Measurements from ENCODE around the gene DYNC1I1.

The DYNC1I1 gene

DNA sequence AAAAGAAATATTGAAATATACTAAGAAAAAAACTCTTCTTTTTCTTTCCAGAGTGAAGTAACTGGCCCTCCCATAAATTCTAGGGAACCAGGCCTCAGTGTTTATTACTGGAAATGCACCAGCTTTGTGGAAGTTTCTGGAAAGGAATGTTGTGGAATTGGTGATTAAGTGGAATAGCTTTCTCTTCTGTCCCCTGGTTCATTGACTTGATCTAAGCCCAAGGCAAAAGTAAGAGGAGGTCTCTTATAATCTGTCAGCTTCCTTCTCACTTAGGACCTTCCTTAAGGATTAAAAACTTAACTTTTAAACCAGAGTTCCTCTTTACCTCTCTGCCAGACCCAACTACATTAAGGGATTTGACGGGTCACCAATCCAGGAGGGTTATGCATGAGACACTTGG is 283.4 kb downstream of the DYNC1I1 start:
- H2BK120ac ChIP-seq (ENCODE audit: insufficient read depth, low read length, poor library complexity): no peak overlapping the region
- no peak overlapping the region for H4K8ac ChIP-seq (ENCODE audit: low read depth, low read length)
- no peak for DNase-seq
- H2AK5ac ChIP-seq (ENCODE audit: low read length): no peak overlapping the region
- no peak overlapping the region for H3K23ac ChIP-seq (ENCODE audit: low read length)
- no peaks in the 10 kb centered on the region for H3K27me3 ChIP-seq (ENCODE audit: insufficient read depth, low read length)
- H3K79me2 ChIP-seq (ENCODE audit: control insufficient read depth, insufficient read depth, low read length, poor library complexity): no peaks in the 10 kb centered on the region
- H3K36me3 ChIP-seq (ENCODE audit: control insufficient read depth in 1 of 2, insufficient read depth in 2 of 2, low read length in 2 of 2): no peaks in the 10 kb centered on the region
- H3K4ac ChIP-seq (ENCODE audit: low read depth, low read length): no peak overlapping the region
- H3K9me3 ChIP-seq (ENCODE audit: insufficient read depth, low read depth, low read length): no peaks in the 10 kb centered on the region
- H3K18ac ChIP-seq (ENCODE audit: low read length): no peak overlapping the region
- no peak overlapping the region for H3K4me3 ChIP-seq (ENCODE audit: low read depth, low read length)
- H3K4me1 ChIP-seq (ENCODE audit: control insufficient read depth in 1 of 2, insufficient read depth in 2 of 2, low read length in 2 of 2): no peaks in the 10 kb centered on the region
- no peak overlapping the region for H3K4me2 ChIP-seq (ENCODE audit: low read length)
- H3K27ac ChIP-seq (ENCODE audit: low read depth, low read length): no peak overlapping the region
- H4K12ac ChIP-seq (ENCODE audit: low read depth, low read length): no peak overlapping the region
- no peak overlapping the region for H2AFZ ChIP-seq (ENCODE audit: insufficient read depth, low read length, poor library complexity)
- no CpG with 5 or more reads among the region's 1 CpG for WGBS (ENCODE audit: extremely low coverage, insufficient coverage, insufficient read length)
- no peak overlapping the region for H3K9ac ChIP-seq (ENCODE audit: low read length)
- no peak overlapping the region for H2BK5ac ChIP-seq (ENCODE audit: low read depth, low read length, poor library complexity)
- H2BK12ac ChIP-seq (ENCODE audit: low read length): no peak overlapping the region
- no peak overlapping the region for H3K14ac ChIP-seq (ENCODE audit: low read length)
- H4K91ac ChIP-seq (ENCODE audit: low read depth, low read length): no peak overlapping the region
- no peaks in the 10 kb centered on the region for H3K79me1 ChIP-seq (ENCODE audit: low read length)

GRCh38 chr7:96059075-96059474 is 286.7 kb downstream of the DYNC1I1 start:
- no peaks in the 10 kb centered on the region for H3K9me3 ChIP-seq (ENCODE audit: insufficient read depth, low read depth, low read length)
- H3K4me1 ChIP-seq (ENCODE audit: control insufficient read depth in 1 of 2, insufficient read depth in 2 of 2, low read length in 2 of 2): no peaks in the 10 kb centered on the region
- no peaks in the 10 kb centered on the region for H3K36me3 ChIP-seq (ENCODE audit: control insufficient read depth in 1 of 2, insufficient read depth in 2 of 2, low read length in 2 of 2)
- H2BK12ac ChIP-seq (ENCODE audit: low read length): no peak overlapping the region
- no peak overlapping the region for H2AK5ac ChIP-seq (ENCODE audit: low read length)
- no peak overlapping the region for H4K12ac ChIP-seq (ENCODE audit: low read depth, low read length)
- no peaks in the 10 kb centered on the region for H3K79me2 ChIP-seq (ENCODE audit: control insufficient read depth, insufficient read depth, low read length, poor library complexity)
- no peak overlapping the region for H2BK5ac ChIP-seq (ENCODE audit: low read depth, low read length, poor library complexity)
- no peak for DNase-seq
- no peak overlapping the region for H4K91ac ChIP-seq (ENCODE audit: low read depth, low read length)
- H3K27ac ChIP-seq (ENCODE audit: low read depth, low read length): no peak overlapping the region
- H2BK120ac ChIP-seq (ENCODE audit: insufficient read depth, low read length, poor library complexity): no peak overlapping the region
- H4K8ac ChIP-seq (ENCODE audit: low read depth, low read length): no peak overlapping the region
- no peaks in the 10 kb centered on the region for H3K27me3 ChIP-seq (ENCODE audit: insufficient read depth, low read length)
- H3K9ac ChIP-seq (ENCODE audit: low read length): no peak overlapping the region
- no peak overlapping the region for H3K4me2 ChIP-seq (ENCODE audit: low read length)
- no peak overlapping the region for H3K4me3 ChIP-seq (ENCODE audit: low read depth, low read length)
- no peak overlapping the region for H3K14ac ChIP-seq (ENCODE audit: low read length)
- H3K23ac ChIP-seq (ENCODE audit: low read length): no peak overlapping the region
- H3K18ac ChIP-seq (ENCODE audit: low read length): no peak overlapping the region
- H2AFZ ChIP-seq (ENCODE audit: insufficient read depth, low read length, poor library complexity): no peak overlapping the region
- no peaks in the 10 kb centered on the region for H3K79me1 ChIP-seq (ENCODE audit: low read length)
- WGBS (ENCODE audit: extremely low coverage, insufficient coverage, insufficient read length): no CpG with 5 or more reads among the region's 1 CpG
- H3K4ac ChIP-seq (ENCODE audit: low read depth, low read length): no peak overlapping the region

DNA sequence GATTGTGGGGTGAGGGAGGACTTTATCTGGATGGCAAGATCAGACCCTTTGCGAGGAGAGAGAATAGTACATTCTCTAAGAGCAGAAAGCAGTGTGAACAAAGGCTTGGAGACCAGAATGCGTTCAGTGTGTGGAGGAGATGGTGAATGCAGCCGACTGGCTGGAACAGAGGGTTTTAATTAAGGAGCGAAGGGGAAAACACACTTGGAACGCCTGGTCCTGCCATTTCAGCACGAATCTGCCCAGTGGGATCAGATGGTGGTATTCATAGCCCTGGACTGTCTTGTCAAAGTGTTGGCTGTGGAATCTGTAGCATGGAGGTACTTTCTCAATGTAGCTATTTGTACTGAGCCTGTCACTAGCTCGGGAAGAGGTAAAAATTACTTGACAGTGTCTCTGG is 288.7 kb downstream of the DYNC1I1 start:
- Histone ChIP-seq H3K4me2 (ENCODE audit: low read length) (no peak overlapping the region), H2BK120ac (ENCODE audit: insufficient read depth, low read length, poor library complexity) (no peak overlapping the region), H3K9me3 (ENCODE audit: insufficient read depth, low read depth, low read length) (no peaks in the 10 kb centered on the region), H3K79me1 (ENCODE audit: low read length) (peaks cover 2% of the 10 kb centered on the region), H4K91ac (ENCODE audit: low read depth, low read length) (no peak overlapping the region), H4K12ac (ENCODE audit: low read depth, low read length) (no peak overlapping the region), H3K79me2 (ENCODE audit: control insufficient read depth, insufficient read depth, low read length, poor library complexity) (no peaks in the 10 kb centered on the region), H2AFZ (ENCODE audit: insufficient read depth, low read length, poor library complexity) (no peak overlapping the region), H2BK5ac (ENCODE audit: low read depth, low read length, poor library complexity) (no peak overlapping the region), H3K23ac (ENCODE audit: low read length) (no peak overlapping the region), H4K8ac (ENCODE audit: low read depth, low read length) (no peak overlapping the region), H3K18ac (ENCODE audit: low read length) (no peak overlapping the region), H3K4me3 (ENCODE audit: low read depth, low read length) (no peak overlapping the region), H3K27me3 (ENCODE audit: insufficient read depth, low read length) (no peaks in the 10 kb centered on the region), H3K4me1 (ENCODE audit: control insufficient read depth in 1 of 2, insufficient read depth in 2 of 2, low read length in 2 of 2) (no peaks in the 10 kb centered on the region), H2AK5ac (ENCODE audit: low read length) (no peak overlapping the region), H3K4ac (ENCODE audit: low read depth, low read length) (no peak overlapping the region), H2BK12ac (ENCODE audit: low read length) (no peak overlapping the region), H3K27ac (ENCODE audit: low read depth, low read length) (no peak overlapping the region), H3K36me3 (ENCODE audit: control insufficient read depth in 1 of 2, insufficient read depth in 2 of 2, low read length in 2 of 2) (no peaks in the 10 kb centered on the region), H3K14ac (ENCODE audit: low read length) (no peak overlapping the region), H3K9ac (ENCODE audit: low read length) (no peak overlapping the region)
- WGBS (ENCODE audit: extremely low coverage, insufficient coverage, insufficient read length): no CpG with 5 or more reads among the region's 7 CpGs
- DNase-seq: no peak

GRCh38 chr7:96061844-96062243 is 289.5 kb downstream of the DYNC1I1 start:
- Histone ChIP-seq H3K36me3 (ENCODE audit: control insufficient read depth in 1 of 2, insufficient read depth in 2 of 2, low read length in 2 of 2) (no peaks in the 10 kb centered on the region), H3K4me1 (ENCODE audit: control insufficient read depth in 1 of 2, insufficient read depth in 2 of 2, low read length in 2 of 2) (peaks cover 0 to 2% of the 10 kb centered on the region in 2 experiments)

More at GRCh38 chr7:96061844-96062243, 289.5 kb downstream of the DYNC1I1 start:
- no peak overlapping the region for H2AK5ac ChIP-seq (ENCODE audit: low read length)
- no peak overlapping the region for H2BK5ac ChIP-seq (ENCODE audit: low read depth, low read length, poor library complexity)
- peaks cover 5% of the 10 kb centered on the region for H3K79me1 ChIP-seq (ENCODE audit: low read length)
- no peak overlapping the region for H3K14ac ChIP-seq (ENCODE audit: low read length)
- H3K4me3 ChIP-seq (ENCODE audit: low read depth, low read length): no peak overlapping the region
- H2BK120ac ChIP-seq (ENCODE audit: insufficient read depth, low read length, poor library complexity): no peak overlapping the region
- H3K79me2 ChIP-seq (ENCODE audit: control insufficient read depth, insufficient read depth, low read length, poor library complexity): no peaks in the 10 kb centered on the region
- no peaks in the 10 kb centered on the region for H3K27me3 ChIP-seq (ENCODE audit: insufficient read depth, low read length)
- H4K12ac ChIP-seq (ENCODE audit: low read depth, low read length): no peak overlapping the region
- H4K91ac ChIP-seq (ENCODE audit: low read depth, low read length): no peak overlapping the region
- no peak overlapping the region for H3K9ac ChIP-seq (ENCODE audit: low read length)
- DNase-seq: no peak
- no peak overlapping the region for H3K18ac ChIP-seq (ENCODE audit: low read length)
- no peak overlapping the region for H3K4ac ChIP-seq (ENCODE audit: low read depth, low read length)
- H3K23ac ChIP-seq (ENCODE audit: low read length): no peak overlapping the region
- no peak overlapping the region for H2BK12ac ChIP-seq (ENCODE audit: low read length)
- no peaks in the 10 kb centered on the region for H3K9me3 ChIP-seq (ENCODE audit: insufficient read depth, low read depth, low read length)
- H3K4me2 ChIP-seq (ENCODE audit: low read length): no peak overlapping the region
- no peak overlapping the region for H2AFZ ChIP-seq (ENCODE audit: insufficient read depth, low read length, poor library complexity)
- H4K8ac ChIP-seq (ENCODE audit: low read depth, low read length): no peak overlapping the region
- no CpG with 5 or more reads among the region's 4 CpGs for WGBS (ENCODE audit: extremely low coverage, insufficient coverage, insufficient read length)
- H3K27ac ChIP-seq (ENCODE audit: low read depth, low read length): no peak overlapping the region

All from trophoblast cell (in vitro differentiated cells and primary cell).